HFF-Myc (cell line): Measurements from ENCODE around the gene SPTAN1.

ENCODE experiments used
- DNase-seq: peaks from one replicate; pipeline ENCODE4 v3.0.0-alpha.2; 2011; ENCODE audit warnings: low read depth; ENCODE audit errors: extremely low read depth
- H3K4me3 ChIP-seq: replicated peaks from 2 replicates; pipeline ENCODE4 v1.5.1; 2011; ENCODE audit warnings: low read depth, mild to moderate bottlenecking, control low read depth, low read length
- TF ChIP-seq, protein P1 (sequence below): IDR thresholded peaks from 2 replicates; pipeline ENCODE4 v1.5.1; 2012; ENCODE audit warnings: mild to moderate bottlenecking, low read depth, low read length, control low read depth; ENCODE audit errors: missing control alignments

SPTAN1 gene

DNA sequence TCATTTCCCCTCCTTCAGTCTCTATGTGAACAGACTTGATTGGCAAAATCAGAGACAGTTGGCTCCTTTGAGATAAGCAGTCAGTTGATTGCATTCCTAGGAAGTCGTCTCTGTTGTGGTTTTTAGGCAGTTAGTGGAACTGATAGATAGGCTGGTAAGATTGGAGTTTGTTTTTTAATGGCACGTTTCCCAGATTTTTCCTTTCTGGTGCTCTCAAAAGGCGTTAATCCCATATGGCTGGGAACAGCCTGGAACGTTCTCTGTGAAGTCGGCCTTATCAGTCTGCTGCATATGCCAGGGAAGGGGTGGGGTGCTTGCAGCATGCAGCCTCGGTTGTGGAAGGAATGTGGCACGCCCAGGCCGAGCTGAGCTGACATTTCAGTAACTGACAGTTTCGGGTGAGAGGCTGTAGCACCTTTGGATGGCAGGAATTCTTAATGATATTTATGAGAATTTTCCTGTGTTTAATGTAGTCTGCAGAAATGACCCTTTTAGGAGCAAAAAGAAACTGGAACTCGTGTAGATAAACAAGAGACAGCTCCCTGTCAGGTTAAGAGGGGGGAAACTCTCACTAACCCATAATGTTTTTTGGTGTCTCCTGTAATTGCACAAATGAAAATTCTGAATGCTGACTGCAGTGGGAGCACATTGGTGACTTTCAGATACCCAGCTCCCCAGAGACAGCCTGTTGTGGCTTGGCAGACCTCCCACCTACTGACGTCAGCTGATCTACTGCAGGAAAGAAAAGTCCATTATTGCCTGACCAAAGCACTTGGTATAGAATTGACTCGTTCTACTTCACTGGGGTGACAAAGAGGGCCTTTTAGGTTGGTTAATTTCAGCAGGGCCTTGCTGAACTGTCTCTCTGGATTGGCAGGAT is 6.3 kb downstream of the SPTAN1 start:
- peak; percentile 76 for DNase-seq
- TF ChIP-seq, protein P1, sequence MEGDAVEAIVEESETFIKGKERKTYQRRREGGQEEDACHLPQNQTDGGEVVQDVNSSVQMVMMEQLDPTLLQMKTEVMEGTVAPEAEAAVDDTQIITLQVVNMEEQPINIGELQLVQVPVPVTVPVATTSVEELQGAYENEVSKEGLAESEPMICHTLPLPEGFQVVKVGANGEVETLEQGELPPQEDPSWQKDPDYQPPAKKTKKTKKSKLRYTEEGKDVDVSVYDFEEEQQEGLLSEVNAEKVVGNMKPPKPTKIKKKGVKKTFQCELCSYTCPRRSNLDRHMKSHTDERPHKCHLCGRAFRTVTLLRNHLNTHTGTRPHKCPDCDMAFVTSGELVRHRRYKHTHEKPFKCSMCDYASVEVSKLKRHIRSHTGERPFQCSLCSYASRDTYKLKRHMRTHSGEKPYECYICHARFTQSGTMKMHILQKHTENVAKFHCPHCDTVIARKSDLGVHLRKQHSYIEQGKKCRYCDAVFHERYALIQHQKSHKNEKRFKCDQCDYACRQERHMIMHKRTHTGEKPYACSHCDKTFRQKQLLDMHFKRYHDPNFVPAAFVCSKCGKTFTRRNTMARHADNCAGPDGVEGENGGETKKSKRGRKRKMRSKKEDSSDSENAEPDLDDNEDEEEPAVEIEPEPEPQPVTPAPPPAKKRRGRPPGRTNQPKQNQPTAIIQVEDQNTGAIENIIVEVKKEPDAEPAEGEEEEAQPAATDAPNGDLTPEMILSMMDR = no peak
- no peak overlapping the region for H3K4me3 ChIP-seq

DNA sequence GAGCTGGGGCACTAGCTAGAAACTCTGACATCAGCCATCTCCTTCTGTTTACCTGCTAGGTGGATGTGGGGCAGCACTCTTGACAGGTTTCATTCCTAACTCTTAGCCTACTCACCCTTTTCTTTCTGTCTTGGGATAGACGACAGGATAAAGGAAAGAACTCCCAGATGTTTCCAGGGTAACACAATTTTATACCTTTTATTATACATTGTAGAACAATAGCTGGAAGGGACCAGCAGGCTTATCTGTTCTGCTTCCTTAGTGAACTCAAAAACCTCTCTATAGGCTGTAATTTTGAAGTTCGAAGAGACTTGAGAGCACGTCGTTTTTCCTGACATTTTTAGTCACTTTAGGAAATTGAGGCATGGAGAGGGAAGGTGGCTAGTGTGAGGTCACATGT is 13.2 kb downstream of the SPTAN1 start:
- TF ChIP-seq, protein P1 = no peak
- H3K4me3 ChIP-seq = no peak overlapping the region
- no peak for DNase-seq

DNA sequence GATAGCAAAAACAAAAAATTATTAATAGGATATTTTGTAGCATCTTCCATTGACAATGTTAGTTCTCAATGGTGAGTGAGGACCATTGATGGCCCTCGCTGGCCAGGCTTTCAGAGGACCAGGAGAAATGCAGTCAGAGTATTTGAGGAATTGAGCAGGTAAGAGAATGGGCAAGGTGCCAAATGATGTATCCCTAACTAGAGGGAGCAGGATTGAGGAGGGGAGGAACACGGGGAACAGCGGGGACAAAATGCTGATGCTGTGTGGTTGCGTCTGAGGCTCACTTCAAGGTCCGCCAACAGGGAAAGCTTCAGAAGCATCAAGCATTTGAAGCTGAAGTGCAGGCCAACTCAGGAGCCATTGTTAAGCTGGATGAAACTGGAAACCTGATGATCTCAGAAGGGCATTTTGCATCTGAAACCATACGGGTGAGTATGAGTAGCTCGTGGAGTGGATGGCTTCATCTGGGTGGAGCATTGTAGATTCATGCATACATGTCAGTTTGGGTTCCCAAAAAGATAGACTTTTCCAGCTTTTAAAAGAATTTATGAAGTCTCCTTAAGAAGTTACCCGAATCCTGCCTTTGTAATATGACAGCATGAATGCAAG is 16.2 kb downstream of the SPTAN1 start:
- TF ChIP-seq, protein P1 = no peak
- no peak overlapping the region for H3K4me3 ChIP-seq
- no peak for DNase-seq

DNA sequence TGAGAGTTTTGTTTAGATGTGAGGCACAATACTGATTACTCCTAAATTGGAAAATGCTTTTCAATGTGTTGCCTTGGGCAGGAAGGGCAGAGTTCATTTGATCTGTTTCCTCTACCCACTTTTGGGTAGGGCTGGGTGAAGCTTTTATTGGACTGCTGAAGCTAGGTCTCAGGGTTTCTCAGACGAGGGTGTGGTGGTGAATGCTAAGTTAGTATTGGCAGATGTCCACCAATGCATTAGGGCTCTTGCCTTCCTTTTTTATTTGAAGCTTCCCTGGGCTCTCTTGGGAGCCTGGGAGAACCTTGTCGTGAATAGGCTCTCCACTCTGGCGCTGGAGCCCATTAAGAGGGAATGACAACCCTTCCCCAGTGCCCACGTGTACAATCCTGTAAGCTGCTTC is 23.1 kb downstream of the SPTAN1 start:
- DNase-seq = no peak
- TF ChIP-seq, protein P1 = no peak
- no peak overlapping the region for H3K4me3 ChIP-seq

DNA sequence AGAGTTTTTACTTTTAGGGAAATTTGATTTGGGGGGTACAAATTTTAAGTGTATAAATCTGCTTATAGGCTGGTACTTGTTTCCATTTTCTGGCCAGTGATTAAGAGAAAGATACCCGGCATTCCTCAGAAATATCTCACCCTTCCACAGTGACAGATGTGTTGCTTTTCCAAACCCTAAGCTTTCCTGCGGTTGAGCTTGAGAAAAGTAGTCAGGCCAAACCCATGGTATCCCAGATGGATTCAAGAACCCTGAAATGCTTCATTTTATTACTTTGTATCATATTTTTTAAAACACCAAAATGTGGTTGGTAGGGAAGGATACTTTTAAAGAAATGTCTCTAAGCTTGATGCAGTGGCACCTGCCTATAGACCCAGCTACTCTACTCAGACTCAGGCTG is 23.5 kb downstream of the SPTAN1 start:
- DNase-seq = no peak

DNA sequence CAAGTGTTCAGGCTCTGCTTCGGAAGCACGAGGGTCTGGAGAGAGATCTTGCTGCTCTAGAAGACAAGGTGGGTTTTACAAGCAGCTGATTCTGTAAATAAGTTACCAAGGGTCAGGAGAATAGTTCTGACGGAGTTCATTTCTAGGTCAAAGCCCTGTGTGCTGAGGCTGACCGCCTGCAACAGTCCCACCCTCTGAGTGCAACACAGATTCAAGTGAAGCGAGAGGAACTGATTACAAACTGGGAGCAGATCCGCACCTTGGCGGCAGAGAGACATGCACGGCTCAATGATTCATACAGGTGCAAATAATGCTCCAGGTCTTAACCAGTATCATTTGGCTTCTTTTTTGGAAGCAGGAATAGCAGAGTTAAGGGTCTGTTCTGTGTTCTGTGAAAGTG is 24.8 kb downstream of the SPTAN1 start:
- no peak overlapping the region for H3K4me3 ChIP-seq
- DNase-seq = no peak
- TF ChIP-seq, protein P1 = no peak

More for the DNA sequence above, 23.5 kb downstream of the SPTAN1 start:
- H3K4me3 ChIP-seq = no peak overlapping the region
- TF ChIP-seq, protein P1 = no peak
